ENCODE data around the gene MBD1. TPM values are rescaled to one million over a fixed set of nuclear protein-coding genes. Genes with fewer than 3 reads are reported as not detected.
A peak's percentile ranks its signal among the peaks of the same experiment; 100 is the strongest.

Gene MBD1
- total RNA-seq, result 10 to 100 TPM; 77.1 to 79.6 TPM
- polyA plus RNA-seq (2013, experiment 1 of 2), result 56.2 TPM
- polyA plus RNA-seq (2013, experiment 2 of 2), result 45.2 TPM
- long read RNA-seq, experiment 1, partial matches to known transcripts, result 4 of 23 reads
- long read RNA-seq, experiment 1, other reads (novel, unspliced or antisense), result 16 of 23 reads
- long read RNA-seq, experiment 2, full-length matches to known transcripts, result 18 of 117 reads
- long read RNA-seq, experiment 2, partial matches to known transcripts, result 24 of 117 reads
- long read RNA-seq, experiment 2, other reads (novel, unspliced or antisense), result 75 of 117 reads
- long read RNA-seq, experiment 3, full-length matches to known transcripts, result 24 of 194 reads
- long read RNA-seq, experiment 3, partial matches to known transcripts, result 27 of 194 reads
- long read RNA-seq, experiment 3, other reads (novel, unspliced or antisense), result 143 of 194 reads
- long read RNA-seq, experiment 4, full-length matches to known transcripts, result 3 of 9 reads
- long read RNA-seq, experiment 4, partial matches to known transcripts, result 2 of 9 reads
- long read RNA-seq, experiment 4, other reads (novel, unspliced or antisense), result 4 of 9 reads

- Mint-ChIP-seq H3K27me3 (ENCODE audit: insufficient read depth) (no peaks in the 10 kb centered on the region), H3K9me3 (no peaks in the 10 kb centered on the region), H3K4me1 (peaks cover 24% of the 10 kb centered on the region), H3K27ac (peak within 1 kb of the TSS; percentile 91), H3K4me3 (peak within 1 kb of the TSS; percentile 98), H3K36me3 (ENCODE audit: low read depth) (peaks cover 60% of the 10 kb centered on the region)
- 0% methylated on average over 35 to 63 of the region's 63 CpGs for WGBS, 2 experiments (ENCODE audit: insufficient coverage in 1 of 2, insufficient read length in 1 of 2)
- H3K9ac ChIP-seq (ENCODE audit: extremely low read depth, low read length, poor library complexity, severe bottlenecking), result peak within 1 kb of the TSS; percentile 75
- H3K27ac ChIP-seq (ENCODE audit: low read depth, low read length), result peak within 1 kb of the TSS; percentile 78
- no peaks in the 10 kb centered on the region for H3K4me1 ChIP-seq (ENCODE audit: control insufficient read depth, insufficient read depth, low read length)
- H3K36me3 ChIP-seq (ENCODE audit: control insufficient read depth, insufficient read depth, low read length), result peaks cover 37% of the 10 kb centered on the region
- H3K4me3 ChIP-seq (ENCODE audit: low read length), result peak within 1 kb of the TSS; percentile 100
- peaks cover 10% of the 10 kb centered on the region for H3K9me3 ChIP-seq (ENCODE audit: control insufficient read depth, low read length)
- TF ChIP-seq CTCF (conservative IDR thresholded peaks at IDR 0.05), result peak; percentile 50
- H3K27me3 ChIP-seq (ENCODE audit: control insufficient read depth, insufficient read depth, low read length, poor library complexity, severe bottlenecking), result no peaks in the 10 kb centered on the region
- peak; percentile 97 for DNase-seq
Measured at GRCh38 chr18:50281295-50281971, at the start of gene MBD1. TSS of gene MBD1 (minus strand) at chr18:50281523. CDS start at chr18:50279992, 1,531 bp downstream.

GRCh38 chr18:50330176-50330575 lies 48.9 kb upstream of the MBD1 start:
- Histone ChIP-seq H3K27ac (ENCODE audit: low read depth, low read length) (no peak overlapping the region), H3K4me1 (ENCODE audit: control insufficient read depth, insufficient read depth, low read length) (peaks cover 9% of the 10 kb centered on the region), H3K27me3 (ENCODE audit: control insufficient read depth, insufficient read depth, low read length, poor library complexity, severe bottlenecking) (no peaks in the 10 kb centered on the region), H3K4me3 (ENCODE audit: low read length) (no peak overlapping the region), H3K36me3 (ENCODE audit: control insufficient read depth, insufficient read depth, low read length) (no peaks in the 10 kb centered on the region), H3K9ac (ENCODE audit: extremely low read depth, low read length, poor library complexity, severe bottlenecking) (no peak overlapping the region), H3K9me3 (ENCODE audit: control insufficient read depth, low read length) (peaks cover 11% of the 10 kb centered on the region)
- no peaks in the 10 kb centered on the region for H3K36me3 Mint-ChIP-seq (ENCODE audit: low read depth)
- no peak overlapping the region for H3K4me3 Mint-ChIP-seq
- no peak for DNase-seq
- H3K27me3 Mint-ChIP-seq (ENCODE audit: insufficient read depth), result peaks cover 21% of the 10 kb centered on the region
- TF ChIP-seq CTCF (conservative IDR thresholded peaks at IDR 0.05), result no peak
- peaks cover 9% of the 10 kb centered on the region for H3K9me3 Mint-ChIP-seq
- H3K4me1 Mint-ChIP-seq, result peaks cover 20% of the 10 kb centered on the region
- H3K27ac Mint-ChIP-seq, result no peak overlapping the region

GRCh38 chr18:50327983-50328382 lies 46.7 kb upstream of the MBD1 start:
- no peak for DNase-seq
- Mint-ChIP-seq H3K27me3 (ENCODE audit: insufficient read depth) (peaks cover 31% of the 10 kb centered on the region), H3K27ac (no peak overlapping the region), H3K36me3 (ENCODE audit: low read depth) (no peaks in the 10 kb centered on the region), H3K4me3 (no peak overlapping the region), H3K4me1 (peaks cover 9% of the 10 kb centered on the region), H3K9me3 (peaks cover 9% of the 10 kb centered on the region)
- Histone ChIP-seq H3K27me3 (ENCODE audit: control insufficient read depth, insufficient read depth, low read length, poor library complexity, severe bottlenecking) (no peaks in the 10 kb centered on the region), H3K36me3 (ENCODE audit: control insufficient read depth, insufficient read depth, low read length) (no peaks in the 10 kb centered on the region), H3K9me3 (ENCODE audit: control insufficient read depth, low read length) (peaks cover 11% of the 10 kb centered on the region), H3K4me3 (ENCODE audit: low read length) (no peak overlapping the region), H3K9ac (ENCODE audit: extremely low read depth, low read length, poor library complexity, severe bottlenecking) (no peak overlapping the region), H3K27ac (ENCODE audit: low read depth, low read length) (no peak overlapping the region), H3K4me1 (ENCODE audit: control insufficient read depth, insufficient read depth, low read length) (peaks cover 2% of the 10 kb centered on the region)
- TF ChIP-seq CTCF (conservative IDR thresholded peaks at IDR 0.05), result no peak
- WGBS, 2 experiments (ENCODE audit: insufficient coverage in 1 of 2, insufficient read length in 1 of 2), result 88% methylated on average over 3 of the region's 3 CpGs; no CpG with 5 or more reads in 1 of the 2 experiments

Data from endodermal cell (in vitro differentiated cells).